WTC11 (cell line): ENCODE results near the gene PSMC1. TPM values are rescaled to one million over a fixed set of nuclear protein-coding genes. Genes with fewer than 3 reads are reported as not detected.

ENCODE experiments used
- ATAC-seq: fragments of 200-7000 bp; cut with Tn5 transposase; 2 replicates; pipeline ENCODE4 v1.10.0; 2021; ENCODE audit warnings: mild to moderate bottlenecking, moderate library complexity
- CTCF ChIA-PET: fragments of 300-600 bp; sonication (Branson Sonifier 250); formaldehyde crosslinking; loops from one replicate; lab custom pipeline; 2021; ENCODE audit warnings: antibody characterized with exemption; lab: Charles Lee
- POLR2A ChIA-PET: fragments of 350-600 bp; sonication (Branson Sonifier 250); formaldehyde crosslinking; loops from one replicate; lab custom pipeline; 2021; ENCODE audit warnings: antibody characterized with exemption; lab: Charles Lee
- DNase-seq: peaks from one replicate; pipeline ENCODE4 v3.0.0; 2021; ENCODE audit warnings: low spot score
- H3K27ac Mint-ChIP-seq: 2 replicates; pipeline ENCODE4 v1.8.0; 2021; ENCODE audit warnings: mixed read lengths
- H3K27me3 Mint-ChIP-seq: 2 replicates; pipeline ENCODE4 v1.8.0; 2021; ENCODE audit warnings: low read depth, mild to moderate bottlenecking, moderate library complexity, mixed read lengths
- H3K36me3 Mint-ChIP-seq: 2 replicates; pipeline ENCODE4 v1.8.0; 2021; ENCODE audit warnings: mixed read lengths
- H3K4me1 Mint-ChIP-seq: 2 replicates; pipeline ENCODE4 v1.8.0; 2022; ENCODE audit warnings: mixed read lengths
- H3K4me3 Mint-ChIP-seq: 2 replicates; pipeline ENCODE4 v1.8.0; 2021; ENCODE audit warnings: mild to moderate bottlenecking, moderate library complexity, mixed read lengths
- H3K9me3 Mint-ChIP-seq: 2 replicates; pipeline ENCODE4 v1.8.0; 2021; ENCODE audit warnings: mixed read lengths
- ESRRA ChIP-seq: sonication (generic); formaldehyde crosslinking; IDR thresholded peaks from 2 replicates; pipeline ENCODE4 v1.8.1; 2022; ENCODE audit warnings: mild to moderate bottlenecking, missing genetic modification reagents, borderline replicate concordance
- FOXJ3 ChIP-seq: sonication (generic); formaldehyde crosslinking; IDR thresholded peaks from 2 replicates; pipeline ENCODE4 v1.9.0; 2021; ENCODE audit warnings: missing genetic modification reagents, mild to moderate bottlenecking, borderline replicate concordance
- FOXK1 ChIP-seq: sonication (generic); formaldehyde crosslinking; IDR thresholded peaks from 2 replicates; pipeline ENCODE4 v1.8.0; 2022; ENCODE audit warnings: mild to moderate bottlenecking, moderate library complexity, missing genetic modification reagents
- GRHL2 ChIP-seq: fragments of 250-450 bp; sonication (Bioruptor Pico); IDR thresholded peaks from 2 replicates; pipeline ENCODE4 v1.8.0; 2022; ENCODE audit warnings: mild to moderate bottlenecking, moderate library complexity; ENCODE audit not compliant: insufficient replicate concordance, severe bottlenecking
- JAZF1 ChIP-seq: fragments of 250-450 bp; sonication (Bioruptor Pico); IDR thresholded peaks from 2 replicates; pipeline ENCODE4 v1.9.0; 2021; ENCODE audit warnings: moderate library complexity, mild to moderate bottlenecking, inconsistent platforms
- JUN ChIP-seq: sonication (generic); formaldehyde crosslinking; IDR thresholded peaks from 2 replicates; pipeline ENCODE4 v1.8.0; 2023; ENCODE audit warnings: mild to moderate bottlenecking, missing genetic modification reagents
- KAT7 ChIP-seq: sonication (generic); formaldehyde crosslinking; IDR thresholded peaks from 2 replicates; pipeline ENCODE4 v1.8.1; 2023; ENCODE audit warnings: missing genetic modification reagents, mild to moderate bottlenecking, borderline replicate concordance
- OVOL2 ChIP-seq: fragments of 250-450 bp; sonication (Bioruptor Pico); IDR thresholded peaks from 2 replicates; pipeline ENCODE4 v1.9.0; 2021; ENCODE audit warnings: mild to moderate bottlenecking, borderline replicate concordance
- RORB ChIP-seq: fragments of 250-450 bp; sonication (Bioruptor Pico); IDR thresholded peaks from 2 replicates; pipeline ENCODE4 v1.9.0; 2021; ENCODE audit warnings: mild to moderate bottlenecking
- TEAD1 ChIP-seq: sonication (generic); formaldehyde crosslinking; IDR thresholded peaks from 2 replicates; pipeline ENCODE4 v1.8.0; 2022; ENCODE audit warnings: mild to moderate bottlenecking, missing genetic modification reagents
- TP53 ChIP-seq: sonication (generic); formaldehyde crosslinking; IDR thresholded peaks from 2 replicates; pipeline ENCODE4 v1.8.1; 2023; ENCODE audit warnings: mild to moderate bottlenecking, missing genetic modification reagents
- ZBTB21 ChIP-seq: sonication (generic); formaldehyde crosslinking; IDR thresholded peaks from 2 replicates; pipeline ENCODE4 v1.8.1; 2023; ENCODE audit warnings: mild to moderate bottlenecking, missing genetic modification reagents, borderline replicate concordance
- ZNF138 ChIP-seq: sonication (generic); formaldehyde crosslinking; conservative IDR thresholded peaks from 2 replicates; pipeline ENCODE4 v1.8.1; 2022; ENCODE audit warnings: mild to moderate bottlenecking, moderate library complexity, missing genetic modification reagents
- ZNF317 ChIP-seq: sonication (generic); formaldehyde crosslinking; IDR thresholded peaks from 2 replicates; pipeline ENCODE4 v1.8.1; 2023; ENCODE audit warnings: low read depth, mild to moderate bottlenecking, moderate library complexity, missing genetic modification reagents, borderline replicate concordance
- ZNF423 ChIP-seq: fragments of 250-450 bp; sonication (Bioruptor Pico); IDR thresholded peaks from 2 replicates; pipeline ENCODE4 v2.1.2; 2022; ENCODE audit warnings: mild to moderate bottlenecking, moderate library complexity
- ZNF671 ChIP-seq: fragments of 250-450 bp; sonication (Bioruptor Pico); IDR thresholded peaks from 2 replicates; pipeline ENCODE4 v1.8.0; 2021; ENCODE audit warnings: mild to moderate bottlenecking
- total RNA-seq: library from RNA; stranded (reverse); gene quantifications from 3 replicates; pipeline ENCODE4 v1.2.3, GENCODE V29; 2021
- TF ChIP-seq, protein P1 (sequence below): sonication (generic); formaldehyde crosslinking; IDR thresholded peaks from 2 replicates; pipeline ENCODE4 v1.8.0; 2022; ENCODE audit warnings: mild to moderate bottlenecking, missing genetic modification reagents
- TF ChIP-seq, protein P2 (sequence below): fragments of 250-450 bp; sonication (Bioruptor Pico); IDR thresholded peaks from 2 replicates; pipeline ENCODE4 v1.8.0; 2021; ENCODE audit warnings: mild to moderate bottlenecking
- TF ChIP-seq, protein P3 (sequence below): fragments of 250-450 bp; sonication (Bioruptor Pico); IDR thresholded peaks from 2 replicates; pipeline ENCODE4 v1.9.0; 2021; ENCODE audit warnings: mild to moderate bottlenecking
- TF ChIP-seq, protein P4 (sequence below): fragments of 250-450 bp; sonication (Bioruptor Pico); IDR thresholded peaks from 2 replicates; pipeline ENCODE4 v1.9.0; 2021; ENCODE audit warnings: mild to moderate bottlenecking, borderline replicate concordance
- TF ChIP-seq, protein P5 (sequence below): fragments of 250-450 bp; sonication (Bioruptor Pico); IDR thresholded peaks from 2 replicates; pipeline ENCODE4 v1.9.0; 2021; ENCODE audit warnings: moderate library complexity, mild to moderate bottlenecking, inconsistent platforms, borderline replicate concordance
- TF ChIP-seq, protein P6 (sequence below): sonication (generic); formaldehyde crosslinking; IDR thresholded peaks from 2 replicates; pipeline ENCODE4 v1.8.0; 2022; ENCODE audit warnings: mild to moderate bottlenecking, missing genetic modification reagents
- TF ChIP-seq, protein P7 (sequence below): sonication (generic); formaldehyde crosslinking; IDR thresholded peaks from 2 replicates; pipeline ENCODE4 v1.8.0; 2022; ENCODE audit warnings: mild to moderate bottlenecking, missing genetic modification reagents
- TF ChIP-seq, protein P8 (sequence below): sonication (generic); formaldehyde crosslinking; IDR thresholded peaks from 2 replicates; pipeline ENCODE4 v1.8.1; 2022; ENCODE audit warnings: low read depth, missing genetic modification reagents, borderline replicate concordance

Gene PSMC1
- total RNA-seq, 1 experiment from 2014 or later, result 88.9 TPM

DNA sequence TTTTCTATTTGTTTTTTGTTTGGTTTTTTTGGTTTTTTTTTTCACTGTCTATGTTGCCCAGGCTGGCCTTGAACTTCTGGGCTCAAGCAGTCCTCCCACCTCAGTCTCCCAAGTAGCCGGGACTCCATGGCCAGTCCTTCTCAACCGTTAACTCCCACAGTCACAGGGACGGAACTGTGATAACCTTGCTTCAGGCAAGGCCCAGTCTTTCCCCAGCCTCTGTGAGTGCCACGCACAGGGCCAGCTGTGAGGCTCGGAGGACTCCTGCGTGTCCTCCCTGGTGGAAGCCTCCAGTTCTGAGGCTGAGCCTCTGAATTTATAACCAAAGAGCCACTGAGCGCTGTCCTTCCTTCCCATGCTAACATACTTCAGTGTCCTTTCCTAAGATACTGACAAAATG, 23.7 kb downstream of the PSMC1 start:
- H3K4me3 Mint-ChIP-seq, result no peak overlapping the region
- no peaks in the 10 kb centered on the region; the same call in 1 of the 2 replicates for H3K36me3 Mint-ChIP-seq
- ATAC-seq (no peak), DNase-seq (no peak)
- no peaks in the 10 kb centered on the region for H3K9me3 Mint-ChIP-seq
- H3K4me1 Mint-ChIP-seq, result 0 out of 2 replicates have a peak, but pooled peaks cover 2% of the 10 kb centered on the region
- no peaks in the 10 kb centered on the region for H3K27me3 Mint-ChIP-seq
- CTCF ChIA-PET, result no interaction called here
- no peak overlapping the region for H3K27ac Mint-ChIP-seq
- TF ChIP-seq FOXK1 (no peak), GRHL2 (CRISPR knock-in tag) (no peak), TP53 (CRISPR knock-in tag) (no peak), RORB (CRISPR knock-in tag) (no peak), ESRRA (CRISPR knock-in tag) (no peak), ZNF317 (CRISPR knock-in tag) (no peak), JUN (CRISPR knock-in tag) (no peak), ZBTB21 (CRISPR knock-in tag) (no peak)
- TF ChIP-seq, protein P1, sequence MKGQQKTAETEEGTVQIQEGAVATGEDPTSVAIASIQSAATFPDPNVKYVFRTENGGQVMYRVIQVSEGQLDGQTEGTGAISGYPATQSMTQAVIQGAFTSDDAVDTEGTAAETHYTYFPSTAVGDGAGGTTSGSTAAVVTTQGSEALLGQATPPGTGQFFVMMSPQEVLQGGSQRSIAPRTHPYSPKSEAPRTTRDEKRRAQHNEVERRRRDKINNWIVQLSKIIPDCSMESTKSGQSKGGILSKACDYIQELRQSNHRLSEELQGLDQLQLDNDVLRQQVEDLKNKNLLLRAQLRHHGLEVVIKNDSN (CRISPR knock-in tag), result no peak
- TF ChIP-seq, protein P2, sequence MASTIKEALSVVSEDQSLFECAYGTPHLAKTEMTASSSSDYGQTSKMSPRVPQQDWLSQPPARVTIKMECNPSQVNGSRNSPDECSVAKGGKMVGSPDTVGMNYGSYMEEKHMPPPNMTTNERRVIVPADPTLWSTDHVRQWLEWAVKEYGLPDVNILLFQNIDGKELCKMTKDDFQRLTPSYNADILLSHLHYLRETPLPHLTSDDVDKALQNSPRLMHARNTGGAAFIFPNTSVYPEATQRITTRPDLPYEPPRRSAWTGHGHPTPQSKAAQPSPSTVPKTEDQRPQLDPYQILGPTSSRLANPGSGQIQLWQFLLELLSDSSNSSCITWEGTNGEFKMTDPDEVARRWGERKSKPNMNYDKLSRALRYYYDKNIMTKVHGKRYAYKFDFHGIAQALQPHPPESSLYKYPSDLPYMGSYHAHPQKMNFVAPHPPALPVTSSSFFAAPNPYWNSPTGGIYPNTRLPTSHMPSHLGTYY (CRISPR knock-in tag), result no peak
- TF ChIP-seq, protein P3, sequence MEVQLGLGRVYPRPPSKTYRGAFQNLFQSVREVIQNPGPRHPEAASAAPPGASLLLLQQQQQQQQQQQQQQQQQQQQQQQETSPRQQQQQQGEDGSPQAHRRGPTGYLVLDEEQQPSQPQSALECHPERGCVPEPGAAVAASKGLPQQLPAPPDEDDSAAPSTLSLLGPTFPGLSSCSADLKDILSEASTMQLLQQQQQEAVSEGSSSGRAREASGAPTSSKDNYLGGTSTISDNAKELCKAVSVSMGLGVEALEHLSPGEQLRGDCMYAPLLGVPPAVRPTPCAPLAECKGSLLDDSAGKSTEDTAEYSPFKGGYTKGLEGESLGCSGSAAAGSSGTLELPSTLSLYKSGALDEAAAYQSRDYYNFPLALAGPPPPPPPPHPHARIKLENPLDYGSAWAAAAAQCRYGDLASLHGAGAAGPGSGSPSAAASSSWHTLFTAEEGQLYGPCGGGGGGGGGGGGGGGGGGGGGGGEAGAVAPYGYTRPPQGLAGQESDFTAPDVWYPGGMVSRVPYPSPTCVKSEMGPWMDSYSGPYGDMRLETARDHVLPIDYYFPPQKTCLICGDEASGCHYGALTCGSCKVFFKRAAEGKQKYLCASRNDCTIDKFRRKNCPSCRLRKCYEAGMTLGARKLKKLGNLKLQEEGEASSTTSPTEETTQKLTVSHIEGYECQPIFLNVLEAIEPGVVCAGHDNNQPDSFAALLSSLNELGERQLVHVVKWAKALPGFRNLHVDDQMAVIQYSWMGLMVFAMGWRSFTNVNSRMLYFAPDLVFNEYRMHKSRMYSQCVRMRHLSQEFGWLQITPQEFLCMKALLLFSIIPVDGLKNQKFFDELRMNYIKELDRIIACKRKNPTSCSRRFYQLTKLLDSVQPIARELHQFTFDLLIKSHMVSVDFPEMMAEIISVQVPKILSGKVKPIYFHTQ (CRISPR knock-in tag), result no peak
- TF ChIP-seq, protein P4, sequence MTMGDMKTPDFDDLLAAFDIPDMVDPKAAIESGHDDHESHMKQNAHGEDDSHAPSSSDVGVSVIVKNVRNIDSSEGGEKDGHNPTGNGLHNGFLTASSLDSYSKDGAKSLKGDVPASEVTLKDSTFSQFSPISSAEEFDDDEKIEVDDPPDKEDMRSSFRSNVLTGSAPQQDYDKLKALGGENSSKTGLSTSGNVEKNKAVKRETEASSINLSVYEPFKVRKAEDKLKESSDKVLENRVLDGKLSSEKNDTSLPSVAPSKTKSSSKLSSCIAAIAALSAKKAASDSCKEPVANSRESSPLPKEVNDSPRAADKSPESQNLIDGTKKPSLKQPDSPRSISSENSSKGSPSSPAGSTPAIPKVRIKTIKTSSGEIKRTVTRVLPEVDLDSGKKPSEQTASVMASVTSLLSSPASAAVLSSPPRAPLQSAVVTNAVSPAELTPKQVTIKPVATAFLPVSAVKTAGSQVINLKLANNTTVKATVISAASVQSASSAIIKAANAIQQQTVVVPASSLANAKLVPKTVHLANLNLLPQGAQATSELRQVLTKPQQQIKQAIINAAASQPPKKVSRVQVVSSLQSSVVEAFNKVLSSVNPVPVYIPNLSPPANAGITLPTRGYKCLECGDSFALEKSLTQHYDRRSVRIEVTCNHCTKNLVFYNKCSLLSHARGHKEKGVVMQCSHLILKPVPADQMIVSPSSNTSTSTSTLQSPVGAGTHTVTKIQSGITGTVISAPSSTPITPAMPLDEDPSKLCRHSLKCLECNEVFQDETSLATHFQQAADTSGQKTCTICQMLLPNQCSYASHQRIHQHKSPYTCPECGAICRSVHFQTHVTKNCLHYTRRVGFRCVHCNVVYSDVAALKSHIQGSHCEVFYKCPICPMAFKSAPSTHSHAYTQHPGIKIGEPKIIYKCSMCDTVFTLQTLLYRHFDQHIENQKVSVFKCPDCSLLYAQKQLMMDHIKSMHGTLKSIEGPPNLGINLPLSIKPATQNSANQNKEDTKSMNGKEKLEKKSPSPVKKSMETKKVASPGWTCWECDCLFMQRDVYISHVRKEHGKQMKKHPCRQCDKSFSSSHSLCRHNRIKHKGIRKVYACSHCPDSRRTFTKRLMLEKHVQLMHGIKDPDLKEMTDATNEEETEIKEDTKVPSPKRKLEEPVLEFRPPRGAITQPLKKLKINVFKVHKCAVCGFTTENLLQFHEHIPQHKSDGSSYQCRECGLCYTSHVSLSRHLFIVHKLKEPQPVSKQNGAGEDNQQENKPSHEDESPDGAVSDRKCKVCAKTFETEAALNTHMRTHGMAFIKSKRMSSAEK (CRISPR knock-in tag), result no peak
- TF ChIP-seq, protein P5, sequence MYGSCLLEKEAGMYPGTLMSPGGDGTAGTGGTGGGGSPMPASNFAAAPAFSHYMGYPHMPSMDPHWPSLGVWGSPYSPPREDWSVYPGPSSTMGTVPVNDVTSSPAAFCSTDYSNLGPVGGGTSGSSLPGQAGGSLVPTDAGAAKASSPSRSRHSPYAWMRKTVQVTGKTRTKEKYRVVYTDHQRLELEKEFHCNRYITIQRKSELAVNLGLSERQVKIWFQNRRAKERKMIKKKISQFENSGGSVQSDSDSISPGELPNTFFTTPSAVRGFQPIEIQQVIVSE, result no peak
- TF ChIP-seq, protein P6, sequence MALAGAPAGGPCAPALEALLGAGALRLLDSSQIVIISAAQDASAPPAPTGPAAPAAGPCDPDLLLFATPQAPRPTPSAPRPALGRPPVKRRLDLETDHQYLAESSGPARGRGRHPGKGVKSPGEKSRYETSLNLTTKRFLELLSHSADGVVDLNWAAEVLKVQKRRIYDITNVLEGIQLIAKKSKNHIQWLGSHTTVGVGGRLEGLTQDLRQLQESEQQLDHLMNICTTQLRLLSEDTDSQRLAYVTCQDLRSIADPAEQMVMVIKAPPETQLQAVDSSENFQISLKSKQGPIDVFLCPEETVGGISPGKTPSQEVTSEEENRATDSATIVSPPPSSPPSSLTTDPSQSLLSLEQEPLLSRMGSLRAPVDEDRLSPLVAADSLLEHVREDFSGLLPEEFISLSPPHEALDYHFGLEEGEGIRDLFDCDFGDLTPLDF (CRISPR knock-in tag), result no peak
- POLR2A ChIA-PET, result no interaction called here

DNA sequence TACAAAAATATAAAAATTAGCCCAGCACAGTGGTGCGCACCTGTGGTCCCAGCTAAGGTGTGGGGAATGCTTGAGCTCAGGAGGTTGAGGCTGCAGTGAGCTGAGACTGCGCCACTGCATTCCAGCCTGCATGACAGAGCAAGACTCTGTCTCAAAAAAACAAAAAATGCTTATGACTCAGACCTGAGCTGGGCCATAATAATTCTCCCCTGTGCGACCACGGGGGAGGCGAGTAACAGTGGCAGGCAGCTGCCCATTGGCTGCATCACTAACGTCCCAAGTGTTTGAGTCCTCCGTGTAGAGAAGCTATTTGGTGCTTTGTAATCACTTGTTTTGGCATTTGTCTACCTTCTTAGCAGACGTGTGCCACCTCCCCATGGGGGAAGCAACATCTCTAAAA, 24.9 kb downstream of the PSMC1 start:
- ATAC-seq (no peak), DNase-seq (no peak)
- Mint-ChIP-seq H3K27me3 (no peaks in the 10 kb centered on the region), H3K4me3 (no peak overlapping the region), H3K36me3 (peaks cover 6% of the 10 kb centered on the region), H3K4me1 (0 out of 2 replicates have a peak, but pooled peaks cover 2% of the 10 kb centered on the region), H3K27ac (no peak overlapping the region), H3K9me3 (no peaks in the 10 kb centered on the region)
- ChIA-PET POLR2A (no interaction called here), CTCF (interaction anchor here (1.2 kb wide), 1 partner anchor 9 kb away, joined by 3 read pairs; no protein-coding TSS in a partner anchor)
- TF ChIP-seq KAT7 (no peak), ZNF138 (CRISPR knock-in tag) (no peak), ZNF671 (CRISPR knock-in tag) (no peak), TEAD1 (CRISPR knock-in tag) (no peak), FOXJ3 (no peak), OVOL2 (no peak), JAZF1 (CRISPR knock-in tag) (no peak), ZNF423 (CRISPR knock-in tag) (no peak)
- TF ChIP-seq, protein P7, sequence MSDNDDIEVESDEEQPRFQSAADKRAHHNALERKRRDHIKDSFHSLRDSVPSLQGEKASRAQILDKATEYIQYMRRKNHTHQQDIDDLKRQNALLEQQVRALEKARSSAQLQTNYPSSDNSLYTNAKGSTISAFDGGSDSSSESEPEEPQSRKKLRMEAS (CRISPR knock-in tag), result no peak
- TF ChIP-seq, protein P8, sequence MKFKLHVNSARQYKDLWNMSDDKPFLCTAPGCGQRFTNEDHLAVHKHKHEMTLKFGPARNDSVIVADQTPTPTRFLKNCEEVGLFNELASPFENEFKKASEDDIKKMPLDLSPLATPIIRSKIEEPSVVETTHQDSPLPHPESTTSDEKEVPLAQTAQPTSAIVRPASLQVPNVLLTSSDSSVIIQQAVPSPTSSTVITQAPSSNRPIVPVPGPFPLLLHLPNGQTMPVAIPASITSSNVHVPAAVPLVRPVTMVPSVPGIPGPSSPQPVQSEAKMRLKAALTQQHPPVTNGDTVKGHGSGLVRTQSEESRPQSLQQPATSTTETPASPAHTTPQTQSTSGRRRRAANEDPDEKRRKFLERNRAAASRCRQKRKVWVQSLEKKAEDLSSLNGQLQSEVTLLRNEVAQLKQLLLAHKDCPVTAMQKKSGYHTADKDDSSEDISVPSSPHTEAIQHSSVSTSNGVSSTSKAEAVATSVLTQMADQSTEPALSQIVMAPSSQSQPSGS (CRISPR knock-in tag), result no peak
